Activated naive CD4-positive, alpha-beta T cell (primary cell): ENCODE measurements around the gene MED13L.
"Not testable (repeated sequence)": the region's sequence is repeated elsewhere in the genome, so short reads cannot be mapped to it uniquely, and the experiment has no call there.

Source experiments
- DNase-seq, 4 experiments: peaks; one replicate each; lab custom pipeline; 2025; lab: John Stamatoyannopoulos, UW

MED13L gene

DNA sequence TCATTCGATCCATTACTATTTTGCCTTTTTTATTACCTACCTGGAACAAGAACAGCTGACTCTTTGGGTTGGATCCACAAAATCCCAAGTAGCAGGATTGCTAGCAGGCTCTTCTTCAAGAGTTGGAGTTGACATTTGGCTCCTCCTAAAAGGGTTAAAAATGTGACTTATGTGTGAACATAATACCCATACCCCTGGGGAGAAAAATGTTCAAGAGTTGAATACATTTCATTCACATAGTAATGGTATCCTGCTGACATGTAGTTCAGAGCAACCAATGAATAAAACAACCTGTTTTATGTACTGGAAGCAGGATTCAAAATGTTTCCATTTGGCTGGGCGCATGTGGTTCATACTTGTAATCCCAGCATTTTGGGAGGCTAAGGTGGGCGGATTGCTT lies 264.7 kb downstream of the MED13L start:
- DNase-seq: no peak

DNA sequence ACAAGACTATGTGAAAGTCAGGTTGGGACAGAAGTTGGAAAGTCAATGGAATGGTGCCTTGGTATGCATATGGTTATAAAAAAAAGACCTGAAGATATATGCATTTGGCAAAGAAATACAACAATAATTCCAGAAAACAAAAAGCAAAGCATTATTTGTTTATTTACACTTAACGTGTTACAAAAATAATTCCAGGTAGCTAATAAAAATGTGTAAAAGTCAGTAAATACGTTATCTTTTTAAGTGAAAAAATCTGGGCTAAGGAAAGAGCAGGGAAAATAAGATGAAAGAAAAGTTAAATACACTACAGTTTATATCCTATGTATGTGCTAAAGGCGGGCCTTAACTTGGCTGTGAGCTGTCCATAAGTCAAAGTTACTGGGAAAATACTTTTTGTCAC lies 266.3 kb downstream of the MED13L start:
- no peak for DNase-seq

- no peak for DNase-seq
Observed at GRCh38 chr12:116010467-116010866, 267.0 kb downstream of the MED13L start.

DNA sequence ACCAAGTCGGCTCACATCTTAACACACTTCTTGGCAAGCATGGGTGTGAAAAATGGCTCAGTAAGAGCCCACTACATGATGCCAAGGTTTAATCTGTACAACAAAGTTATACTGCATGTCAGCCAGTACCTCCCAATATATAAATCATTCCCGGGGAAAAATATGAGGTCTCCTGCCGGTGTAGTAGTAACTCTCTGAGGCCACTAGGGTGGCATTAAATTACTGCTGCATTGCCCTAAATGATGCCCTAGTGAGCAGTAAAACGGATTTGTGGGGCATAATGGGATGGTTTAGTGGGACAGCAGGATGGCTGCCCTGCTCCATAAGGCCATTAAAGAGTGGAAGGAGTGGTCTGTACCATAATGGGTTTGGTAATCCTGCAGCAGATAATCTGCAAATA lies 267.7 kb downstream of the MED13L start:
- no peak for DNase-seq

- no peak for DNase-seq
Observed at GRCh38 chr12:116006141-116006540, 271.4 kb downstream of the MED13L start.

GRCh38 chr12:116002890-116003536 lies 274.5 kb downstream of the MED13L start:
- no peak for DNase-seq

- no peak for DNase-seq
Observed at GRCh38 chr12:116000252-116000651, 277.2 kb downstream of the MED13L start.

DNA sequence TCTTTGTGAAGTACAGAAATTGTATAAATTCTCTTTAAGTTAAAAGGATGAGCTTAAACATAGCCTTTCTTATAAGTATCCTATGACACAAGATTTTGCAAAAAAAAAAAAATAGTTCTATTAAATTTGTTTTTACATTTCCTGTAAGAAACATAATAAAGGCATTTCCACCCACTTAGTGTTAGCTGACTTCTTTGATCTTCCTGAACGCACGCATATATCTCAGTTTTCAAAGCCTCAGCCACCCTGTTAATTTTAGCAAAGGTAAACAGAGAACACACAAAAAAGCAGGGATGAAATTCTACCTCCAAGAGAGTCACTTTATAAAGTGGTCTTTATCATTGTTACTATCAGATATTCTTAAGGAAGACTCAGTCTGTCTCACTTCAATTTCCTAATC lies 277.9 kb downstream of the MED13L start:
- no peak for DNase-seq

GRCh38 chr12:115998794-115999478 lies 278.6 kb downstream of the MED13L start:
- DNase-seq: no peak

DNA sequence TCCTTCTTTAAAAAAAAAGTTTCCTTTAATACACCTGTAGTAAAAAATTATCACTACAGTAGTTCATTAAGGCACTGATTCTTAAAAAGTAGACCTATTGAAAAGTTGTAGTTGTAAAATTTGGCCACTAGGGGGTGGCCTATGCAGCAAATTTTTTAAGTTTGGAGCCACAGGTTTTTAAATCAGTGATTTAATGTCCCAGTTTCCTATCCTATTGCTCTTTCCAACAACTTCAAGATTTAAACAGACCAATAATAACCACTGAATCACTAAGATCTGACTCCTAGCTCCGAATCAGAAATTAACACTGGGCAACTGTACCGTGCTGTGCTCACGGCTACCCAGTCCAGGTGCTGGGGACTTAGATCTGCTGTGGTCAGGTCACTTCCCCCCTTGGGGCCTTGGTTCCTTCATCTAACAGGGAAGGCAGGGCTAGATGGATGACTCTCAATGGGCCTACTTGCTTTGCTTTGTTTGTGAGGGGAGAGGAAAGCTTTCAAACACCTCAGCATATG lies 279.3 kb downstream of the MED13L start:
- no peak for DNase-seq

GRCh38 chr12:115993737-115994136 lies 283.8 kb downstream of the MED13L start:
- DNase-seq: no peak

GRCh38 chr12:115990241-115990640 lies 287.3 kb downstream of the MED13L start:
- no peak for DNase-seq

DNA sequence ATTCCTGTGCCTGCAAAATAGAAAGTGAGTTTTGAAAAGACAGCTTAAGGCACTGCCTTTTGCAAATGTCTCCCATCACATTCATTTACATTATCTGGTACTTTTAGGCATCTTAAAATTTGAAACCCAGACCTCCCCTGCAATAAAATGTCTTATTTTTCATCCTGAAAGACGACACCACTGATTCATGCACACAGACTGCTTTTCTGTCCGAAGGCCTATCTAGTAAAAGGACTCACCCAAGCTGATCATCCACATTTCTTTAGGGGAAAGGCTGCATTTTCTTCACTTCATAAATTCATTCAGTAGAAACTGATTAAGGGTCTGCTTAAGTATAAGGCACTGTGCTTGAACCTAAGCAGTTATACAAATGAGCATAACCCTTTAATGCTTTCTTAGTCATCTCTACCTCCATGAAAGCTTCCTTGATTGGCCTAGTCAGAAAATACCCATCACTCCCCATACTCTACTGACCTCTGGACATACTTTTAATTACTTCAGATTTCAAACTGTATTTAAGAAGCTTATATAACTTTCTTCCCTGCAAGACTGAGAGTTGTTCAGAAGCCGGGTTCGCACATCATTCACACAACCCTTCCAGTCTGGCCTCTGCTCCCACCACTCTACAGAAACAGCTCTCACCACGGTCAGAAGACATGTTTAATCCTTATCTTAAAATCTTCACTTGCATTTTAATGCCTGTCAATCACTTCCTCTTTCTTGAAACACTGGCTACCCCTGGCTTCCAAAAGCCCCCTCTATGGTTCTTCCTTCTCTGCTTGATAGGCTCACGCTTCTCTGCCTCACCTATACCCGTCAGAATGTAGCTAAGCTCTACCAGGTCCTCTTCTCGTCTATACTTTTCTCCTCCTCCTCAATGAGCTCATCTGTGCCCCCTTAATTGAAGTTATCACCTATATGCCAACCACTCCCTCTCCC lies 288.6 kb downstream of the MED13L start:
- no peak for DNase-seq

GRCh38 chr12:115988212-115988611 lies 289.3 kb downstream of the MED13L start:
- no peak for DNase-seq

DNA sequence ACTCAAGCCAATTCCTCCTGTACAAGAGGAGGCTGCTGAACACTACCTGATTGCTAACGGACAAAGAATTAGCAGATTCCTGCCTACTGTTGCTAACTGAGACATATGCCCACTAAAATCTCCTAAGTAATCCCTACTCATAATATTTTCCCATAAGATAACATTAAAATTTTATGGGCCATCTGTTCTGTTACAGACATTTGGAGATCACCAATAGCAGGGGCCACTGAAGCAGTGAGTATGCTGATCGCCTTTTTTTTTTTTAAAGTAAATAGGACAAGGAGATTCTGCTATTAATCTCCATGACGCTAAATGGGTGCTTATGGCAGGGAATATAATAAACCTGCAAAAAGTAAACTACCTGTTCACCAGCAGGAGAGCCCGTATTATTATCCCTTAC lies 292.9 kb downstream of the MED13L start:
- no peak for DNase-seq

DNA sequence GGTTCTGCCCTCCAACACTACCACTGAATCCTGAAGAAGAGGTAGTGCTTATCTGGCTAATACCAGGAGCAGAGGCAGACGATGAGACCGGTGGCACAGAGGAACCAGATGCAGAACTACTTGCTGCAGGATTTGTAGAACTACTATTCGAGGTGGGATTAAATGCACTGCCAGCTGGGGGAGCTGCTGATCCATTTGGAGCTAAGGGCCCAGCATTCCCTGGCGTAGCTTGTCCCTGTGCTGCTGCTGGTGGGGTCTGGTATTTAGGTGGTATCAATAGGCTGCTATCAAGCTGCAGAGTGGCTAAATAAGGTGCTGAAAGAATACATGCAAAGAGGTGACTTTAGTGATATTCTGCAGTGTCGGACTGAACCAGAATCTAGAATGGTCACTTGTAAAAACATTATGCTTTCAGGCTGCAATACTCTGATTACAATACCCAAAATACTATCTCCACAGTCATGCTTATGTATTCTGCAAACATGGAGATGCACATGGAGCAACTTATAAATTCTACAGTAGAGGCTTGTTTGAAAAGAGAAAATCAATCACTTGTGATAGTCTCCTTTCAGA lies 294.2 kb downstream of the MED13L start:
- no peak for DNase-seq

GRCh38 chr12:115980339-115980738 lies 297.2 kb downstream of the MED13L start:
- DNase-seq: no peak

GRCh38 chr12:115979851-115980250 lies 297.6 kb downstream of the MED13L start:
- no peak for DNase-seq

DNA sequence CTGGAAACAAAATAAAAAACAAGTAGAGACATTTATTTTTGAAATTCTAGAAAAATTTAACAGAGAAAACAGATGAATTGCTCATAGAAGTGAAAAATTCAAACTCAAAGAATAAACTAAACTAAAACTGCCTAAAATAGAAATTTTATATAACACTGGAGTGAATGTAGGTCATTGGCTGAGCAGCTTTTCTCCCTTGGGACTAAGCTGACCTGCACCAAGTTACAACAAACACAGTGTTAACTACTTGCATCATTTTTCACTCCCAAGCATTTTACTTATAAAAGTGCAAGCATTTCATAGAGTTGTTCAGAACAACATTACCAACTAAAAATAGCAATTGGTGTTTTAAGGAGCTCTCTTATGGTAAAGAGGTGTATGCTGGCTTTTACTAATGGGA lies 298.1 kb downstream of the MED13L start:
- no peak for DNase-seq

GRCh38 chr12:115976829-115977228 lies 300.7 kb downstream of the MED13L start:
- DNase-seq: not testable (repeated sequence)

DNA sequence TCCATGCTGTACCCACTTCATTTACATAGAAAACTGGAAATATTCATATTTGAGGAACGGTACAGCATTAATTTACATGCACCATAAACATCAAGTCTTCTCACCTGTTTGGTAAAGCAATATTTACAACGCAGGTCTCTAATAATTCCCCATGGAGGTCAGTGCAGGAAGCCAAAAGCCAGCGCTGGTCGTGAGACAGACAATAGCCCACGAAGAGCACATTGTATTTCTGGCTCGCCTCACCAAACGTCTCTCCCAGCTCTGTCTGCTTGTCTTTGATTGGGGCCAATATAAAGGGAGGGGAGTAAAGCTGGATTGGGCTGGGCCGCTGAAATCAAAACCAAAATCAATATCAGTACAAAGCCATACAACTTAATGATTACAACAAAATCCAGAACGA lies 302.1 kb downstream of the MED13L start:
- no peak for DNase-seq
